HG02970 (cell line): ENCODE measurements around the gene IMPA2.
"Not testable (repeated sequence)": the region's sequence is repeated elsewhere in the genome, so short reads cannot be mapped to it uniquely, and the experiment has no call there.

Experiments used
- ATAC-seq: cut with Tn5 transposase; IDR thresholded peaks from one replicate; pipeline ENCODE4 v1.9.1; 2021; ENCODE audit warnings: mild to moderate bottlenecking, moderate library complexity, moderate number of reproducible peaks; ENCODE audit not compliant: unreplicated experiment, low FRiP score

Gene IMPA2

GRCh38 chr18:11981192-11981542 lies at the start of gene IMPA2:
TSS of gene IMPA2 (plus strand) at chr18:11981507. CDS start at chr18:11981670, 163 bp downstream.
- ATAC-seq = peak; percentile 41

DNA sequence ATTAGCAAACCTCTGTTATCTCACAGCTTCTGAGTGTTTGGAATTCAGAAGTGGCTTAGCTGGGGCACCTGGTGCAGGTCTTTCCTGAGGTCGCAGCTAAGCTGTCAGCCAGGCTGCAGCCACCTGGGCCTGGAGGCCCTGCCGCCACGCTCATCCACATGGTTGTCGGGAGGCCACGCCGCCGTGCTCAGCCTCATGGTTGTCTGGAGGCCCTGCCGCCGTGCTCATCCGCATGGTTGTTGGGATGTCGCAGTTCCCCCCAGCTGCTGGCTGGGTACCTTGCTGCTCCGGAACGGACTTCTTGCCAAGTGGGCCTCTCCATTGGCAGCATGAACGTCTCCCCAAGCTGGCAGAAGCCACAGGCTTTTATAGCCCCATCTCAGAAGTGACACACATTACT lies 48.9 kb upstream of the IMPA2 start:
- no peak for ATAC-seq

- ATAC-seq = no peak
These were observed 43.3 kb upstream of the IMPA2 start for GRCh38 chr18:11937874-11938478.

GRCh38 chr18:11940956-11941355 lies 40.4 kb upstream of the IMPA2 start:
- no peak for ATAC-seq

- ATAC-seq = no peak
These were observed 37.8 kb upstream of the IMPA2 start for GRCh38 chr18:11943551-11943950.

DNA sequence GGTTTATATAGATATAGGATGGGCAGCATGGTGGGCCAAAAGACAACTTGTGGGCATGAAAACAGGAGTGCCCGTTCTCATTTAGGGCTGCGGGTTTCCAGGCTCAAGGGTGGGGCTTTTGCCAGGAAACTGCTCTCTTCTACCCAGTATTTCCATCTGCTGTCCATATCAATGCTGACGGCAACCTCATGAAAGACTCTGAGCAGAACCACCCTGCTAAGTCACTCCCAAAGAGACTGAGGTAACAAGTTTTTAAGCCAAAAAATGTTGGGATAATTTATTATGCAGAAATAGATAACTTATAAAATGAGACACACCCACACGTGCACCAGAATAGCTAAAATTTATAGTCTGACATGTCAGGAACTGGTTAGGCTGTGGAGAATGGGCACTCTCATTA lies 37.1 kb upstream of the IMPA2 start:
- no peak for ATAC-seq

DNA sequence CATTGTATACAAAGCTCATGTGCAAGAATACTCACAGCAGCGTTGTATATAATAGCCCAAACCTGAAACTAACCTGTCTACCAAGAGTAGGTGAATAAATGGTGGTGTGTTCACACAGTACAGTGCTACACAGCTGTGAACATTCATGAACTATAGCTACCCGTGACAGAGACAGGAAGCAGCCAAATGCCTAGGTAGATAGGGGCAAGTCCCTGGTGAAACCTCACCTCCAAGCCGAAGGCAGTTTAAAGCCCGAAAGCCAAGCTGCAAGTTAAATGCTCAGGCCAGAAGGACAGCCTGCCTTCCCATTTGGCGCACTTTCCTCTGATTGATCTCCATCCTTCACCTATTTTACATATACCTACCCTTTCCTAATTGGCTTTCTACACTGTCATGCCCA lies 36.5 kb upstream of the IMPA2 start:
- ATAC-seq = no peak

DNA sequence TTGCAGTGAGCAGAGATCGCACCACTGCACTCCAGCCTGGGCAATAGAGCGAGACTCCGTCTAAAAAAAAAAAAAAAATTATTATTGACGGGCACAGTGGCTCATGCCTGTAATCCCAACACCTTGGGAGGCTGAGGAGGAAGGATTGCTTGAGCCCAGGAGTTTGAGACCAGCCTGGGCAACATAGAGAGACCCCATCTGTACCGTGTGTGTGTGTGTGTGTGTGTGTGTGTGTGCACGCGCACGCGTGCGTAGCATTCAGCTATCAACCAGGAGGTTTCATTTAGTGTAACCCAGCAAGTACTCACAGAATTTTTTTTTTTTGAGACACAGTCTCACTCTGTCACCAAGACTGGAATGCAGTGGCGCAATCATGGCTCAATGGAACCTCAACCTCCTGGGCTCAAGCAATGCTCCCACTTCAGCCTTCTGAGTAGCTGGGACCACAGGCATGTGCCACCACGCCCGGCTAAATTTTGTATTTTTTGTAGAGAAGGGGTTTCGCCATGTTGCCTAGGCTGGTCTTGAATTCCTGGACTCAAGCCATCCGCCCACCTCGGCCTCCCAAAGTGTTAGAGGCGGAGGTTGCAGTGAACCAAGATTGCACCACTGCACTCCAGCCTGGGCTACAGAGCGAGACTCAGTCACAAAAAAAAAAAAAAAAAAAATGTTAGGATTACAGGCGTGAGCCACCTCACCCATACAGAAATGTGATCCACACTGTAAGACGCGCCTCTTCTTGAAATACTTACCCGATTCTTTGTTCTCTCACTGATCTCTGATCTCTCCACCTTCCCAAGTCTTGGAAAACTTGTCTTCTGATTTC lies 35.3 kb upstream of the IMPA2 start:
- not testable (repeated sequence) for ATAC-seq

DNA sequence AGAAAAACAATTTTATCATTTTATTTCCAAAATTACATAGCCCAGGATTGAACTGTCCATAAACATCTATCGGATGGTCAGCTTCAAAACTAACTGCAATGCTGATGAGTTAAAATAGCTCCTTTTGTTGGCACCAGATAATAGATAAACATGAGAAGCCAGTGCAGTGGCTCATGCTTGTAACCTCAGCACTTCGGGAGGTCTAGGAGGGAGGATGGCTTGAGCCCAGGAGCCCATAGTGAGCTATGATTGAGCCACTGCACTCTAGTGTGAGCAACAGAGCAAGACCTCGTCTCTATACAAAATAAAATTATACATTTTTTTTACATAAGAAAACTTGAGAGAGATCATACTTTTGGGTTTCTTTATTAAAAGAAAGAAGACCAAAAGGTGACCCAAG lies 34.6 kb upstream of the IMPA2 start:
- no peak for ATAC-seq

DNA sequence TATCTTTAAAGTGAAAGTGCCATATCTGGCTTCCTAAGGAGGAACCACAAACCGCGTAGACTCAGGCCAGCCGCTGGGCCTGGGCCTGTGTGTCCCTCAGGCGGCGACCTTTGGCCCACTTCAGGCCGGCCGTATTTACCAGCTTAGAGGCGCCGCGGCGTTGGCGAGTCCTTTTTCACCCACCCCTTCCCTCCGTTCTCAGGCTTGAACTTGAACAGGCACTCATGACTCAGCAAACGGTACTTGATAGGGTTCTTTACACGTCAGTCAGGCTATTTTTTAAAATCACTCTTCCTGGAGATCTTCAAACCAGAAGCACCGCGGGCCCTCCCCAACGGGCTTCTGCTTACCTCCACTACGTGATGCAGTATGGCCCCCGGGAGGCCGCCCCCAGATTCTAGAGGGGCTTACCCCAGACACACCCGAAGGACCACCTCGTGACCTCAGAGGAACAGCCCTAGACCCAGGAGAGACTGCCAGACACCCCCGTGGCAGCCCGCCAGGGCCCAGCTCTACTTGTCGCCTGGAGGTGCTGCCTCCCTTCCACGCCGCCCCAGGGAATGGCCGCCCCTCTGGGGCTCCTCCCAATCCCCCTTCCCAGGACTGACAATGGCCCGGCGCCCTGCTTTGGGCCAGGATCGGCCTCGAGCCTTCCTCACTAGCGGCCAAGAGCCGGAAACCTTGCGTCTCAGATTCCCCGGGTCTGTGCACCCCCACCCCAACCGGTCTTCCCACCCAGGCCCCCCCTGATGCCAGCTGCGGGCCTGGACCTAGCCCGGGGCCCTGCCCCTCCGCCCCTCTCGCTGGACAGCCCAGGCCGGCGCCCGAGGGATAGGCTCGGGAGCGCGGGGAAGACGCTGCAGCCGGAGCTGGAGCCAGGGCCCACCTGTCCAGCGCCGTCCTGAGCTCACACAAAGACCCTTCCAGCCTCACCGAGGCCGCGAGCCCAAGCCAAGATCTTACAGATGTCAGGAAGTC lies 33.8 kb upstream of the IMPA2 start:
- peak; percentile 70 for ATAC-seq

DNA sequence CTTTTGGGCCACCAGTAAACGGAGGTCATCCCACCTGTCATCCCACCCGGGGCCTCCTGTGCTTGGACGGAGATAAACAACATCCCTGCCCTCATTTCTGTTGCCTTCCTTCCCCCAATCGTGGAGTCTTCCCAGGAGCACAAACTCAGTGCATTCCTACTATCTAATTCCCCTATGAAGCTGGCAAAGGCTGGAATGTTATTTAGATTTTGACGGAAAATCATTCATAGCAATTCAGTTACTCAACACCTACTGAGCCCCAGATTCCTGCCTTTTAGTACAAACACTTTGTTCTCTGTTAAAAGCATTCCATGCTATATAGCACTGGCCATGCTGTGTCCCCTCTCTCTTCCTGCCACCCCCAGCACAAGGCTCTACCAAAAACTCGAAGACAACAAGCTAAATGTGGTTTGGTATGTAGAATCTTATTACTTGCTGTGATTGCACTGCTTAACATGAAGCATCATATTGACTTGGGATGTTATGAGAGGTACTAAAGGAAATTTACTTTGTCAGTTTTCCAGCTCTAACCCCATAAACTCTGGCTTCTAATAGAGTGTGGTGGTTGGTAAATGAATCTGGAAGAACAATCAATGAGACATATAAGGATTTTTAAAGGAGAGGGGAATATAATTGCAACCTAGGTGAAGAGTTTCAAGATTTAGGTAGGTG lies 32.3 kb upstream of the IMPA2 start:
- ATAC-seq = no peak

GRCh38 chr18:11950824-11951223 lies 30.5 kb upstream of the IMPA2 start:
- ATAC-seq = no peak

- no peak for ATAC-seq
These were observed 29.9 kb upstream of the IMPA2 start for GRCh38 chr18:11951390-11951851.

DNA sequence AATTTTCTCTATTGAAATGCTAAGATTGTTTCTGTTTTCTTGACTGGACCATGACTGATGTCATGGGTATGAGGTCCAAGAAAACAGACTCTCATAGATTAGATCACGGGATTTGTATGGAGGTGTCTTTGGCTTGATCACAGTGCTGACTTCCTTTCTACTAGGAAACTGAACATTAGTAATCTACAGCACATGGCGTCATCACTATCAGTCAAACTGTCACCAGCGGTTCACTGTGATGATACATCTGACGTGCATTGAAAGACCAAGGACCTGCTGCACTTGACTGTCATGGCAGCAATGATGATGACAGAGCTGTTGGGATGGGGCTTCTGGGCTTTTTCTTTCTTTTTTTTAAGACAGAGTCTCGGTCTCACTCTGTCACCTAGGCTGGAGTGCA lies 28.2 kb upstream of the IMPA2 start:
- ATAC-seq = no peak

- no peak for ATAC-seq
These were observed 25.9 kb upstream of the IMPA2 start for GRCh38 chr18:11955239-11956029.

- ATAC-seq = no peak
These were observed 24.7 kb upstream of the IMPA2 start for GRCh38 chr18:11956371-11957308.

GRCh38 chr18:11957636-11958035 lies 23.7 kb upstream of the IMPA2 start:
- ATAC-seq = no peak

GRCh38 chr18:11959651-11960050 lies 21.7 kb upstream of the IMPA2 start:
- ATAC-seq = not testable (repeated sequence)
